ENCODE data around the gene CTDSPL. TPM values are rescaled to one million over a fixed set of nuclear protein-coding genes. Genes with fewer than 3 reads are reported as not detected.
"Not testable (repeated sequence)": the region's sequence is repeated elsewhere in the genome, so short reads cannot be mapped to it uniquely, and the experiment has no call there.

Gene CTDSPL
- 100 to 1,000 TPM in 3 of 4 donors, 10 to 100 TPM in 1; 78.9 to 130 (median 111) TPM for total RNA-seq

- H3K9me3 ChIP-seq: no peaks in the 10 kb centered on the region
- TF ChIP-seq EP300 (IDR thresholded peaks at IDR 0.05) (no peak), POLR2A (IDR thresholded peaks at IDR 0.05) (no peak), POLR2AphosphoS5 (IDR thresholded peaks at IDR 0.05) (no peak), CTCF (IDR thresholded peaks at IDR 0.05) (no peak)
- peak within 1 kb of the TSS; percentile 72 for H3K4me3 ChIP-seq
- no peak for DNase-seq (ENCODE audit: low spot score in 2 of 2)
- no peaks in the 10 kb centered on the region for H3K27me3 ChIP-seq
- peak within 1 kb of the TSS; percentile 89 for H3K27ac ChIP-seq
- peaks cover 67% of the 10 kb centered on the region for H3K4me1 ChIP-seq
- 0% methylated on average over 2 of the region's 57 CpGs for WGBS
- H3K36me3 ChIP-seq: no peaks in the 10 kb centered on the region
Observed at GRCh38 chr3:37861620-37862041, at the start of gene CTDSPL. Gene CTDSPL (plus strand): TSS chr3:37861880. CDS start chr3:37862200, 320 bp downstream.

- Histone ChIP-seq H3K27me3 (no peaks in the 10 kb centered on the region), H3K9me3 (no peaks in the 10 kb centered on the region), H3K36me3 (peaks cover 27% of the 10 kb centered on the region), H3K27ac (no peak overlapping the region), H3K4me1 (no peaks in the 10 kb centered on the region), H3K4me3 (no peak overlapping the region)
- TF ChIP-seq POLR2A (IDR thresholded peaks at IDR 0.05): no peak
- TF ChIP-seq CTCF (IDR thresholded peaks at IDR 0.05): no peak
- no peak for TF ChIP-seq EP300 (IDR thresholded peaks at IDR 0.05)
- TF ChIP-seq POLR2AphosphoS5 (IDR thresholded peaks at IDR 0.05): no peak
- WGBS: 85% methylated on average over 4 of the region's 4 CpGs
- no peak for DNase-seq (ENCODE audit: low spot score in 2 of 2)
Observed at GRCh38 chr3:37812499-37812896, 49.2 kb upstream of the CTDSPL start.

GRCh38 chr3:37813403-37813802 lies 48.3 kb upstream of the CTDSPL start:
- H3K27me3 ChIP-seq: no peaks in the 10 kb centered on the region
- peaks cover 20% of the 10 kb centered on the region for H3K36me3 ChIP-seq
- no peak overlapping the region for H3K27ac ChIP-seq
- TF ChIP-seq CTCF (IDR thresholded peaks at IDR 0.05) (no peak), POLR2AphosphoS5 (IDR thresholded peaks at IDR 0.05) (no peak), EP300 (IDR thresholded peaks at IDR 0.05) (no peak), POLR2A (IDR thresholded peaks at IDR 0.05) (no peak)
- no peaks in the 10 kb centered on the region for H3K9me3 ChIP-seq
- H3K4me1 ChIP-seq: no peaks in the 10 kb centered on the region
- no peak for DNase-seq (ENCODE audit: low spot score in 2 of 2)
- H3K4me3 ChIP-seq: no peak overlapping the region
- 61% methylated on average over 1 of the region's 1 CpG for WGBS

GRCh38 chr3:37814547-37814946 lies 47.1 kb upstream of the CTDSPL start:
- no peak for DNase-seq (ENCODE audit: low spot score in 2 of 2)
- no peaks in the 10 kb centered on the region for H3K4me1 ChIP-seq
- no peaks in the 10 kb centered on the region for H3K9me3 ChIP-seq
- no peak overlapping the region for H3K4me3 ChIP-seq
- H3K36me3 ChIP-seq: peaks cover 16% of the 10 kb centered on the region
- no peak overlapping the region for H3K27ac ChIP-seq
- WGBS: 97% methylated on average over 2 of the region's 2 CpGs
- no peak for TF ChIP-seq POLR2AphosphoS5 (IDR thresholded peaks at IDR 0.05)
- TF ChIP-seq CTCF (IDR thresholded peaks at IDR 0.05): no peak
- H3K27me3 ChIP-seq: no peaks in the 10 kb centered on the region

DNA sequence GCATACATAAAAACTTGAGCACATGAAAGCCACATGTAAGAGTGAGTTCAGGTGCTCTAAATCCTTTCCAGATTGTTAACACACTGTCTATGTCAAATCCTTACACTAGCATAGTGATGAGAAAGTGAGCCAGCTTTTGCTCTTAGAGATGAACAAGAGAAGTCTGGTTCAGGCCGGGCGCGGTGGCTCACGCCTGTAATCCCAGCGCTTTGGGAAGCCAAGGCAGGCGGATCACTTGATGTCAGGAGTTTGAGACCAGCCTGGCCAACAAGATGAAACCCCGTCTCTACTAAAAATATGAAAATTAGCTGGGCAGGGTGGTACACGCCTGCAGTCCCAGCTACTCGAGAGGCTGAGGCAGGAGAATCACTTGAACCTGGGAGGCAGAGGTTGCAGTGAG lies 46.5 kb upstream of the CTDSPL start:
- 93% methylated on average over 9 of the region's 9 CpGs for WGBS
- not testable (repeated sequence) for DNase-seq (ENCODE audit: low spot score in 2 of 2); H3K27ac ChIP-seq; H3K4me1 ChIP-seq; H3K9me3 ChIP-seq; H3K27me3 ChIP-seq; H3K4me3 ChIP-seq
- peaks cover 18% of the 10 kb centered on the region for H3K36me3 ChIP-seq

DNA sequence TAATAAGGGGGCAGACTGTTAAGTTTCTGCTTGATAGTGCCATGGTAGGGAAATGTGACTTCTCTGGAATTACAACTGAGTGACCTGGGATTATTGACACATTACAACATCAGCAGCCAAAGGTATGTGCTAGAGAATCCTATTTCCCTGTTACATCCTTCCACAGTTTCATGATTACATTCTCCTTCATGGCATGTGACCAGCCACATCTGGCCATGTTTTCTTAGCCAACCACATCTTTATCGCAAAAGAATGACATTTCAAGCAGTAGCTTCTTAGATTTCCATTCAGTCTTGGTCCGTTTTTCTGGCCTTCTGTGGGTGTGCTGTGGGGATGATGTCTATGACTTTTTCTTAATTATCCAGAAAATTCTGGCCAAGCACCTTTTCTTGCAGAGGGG lies 45.4 kb upstream of the CTDSPL start:
- 86% methylated on average over 2 of the region's 2 CpGs for WGBS
- no peaks in the 10 kb centered on the region for H3K4me1 ChIP-seq
- no peaks in the 10 kb centered on the region for H3K27me3 ChIP-seq
- no peak overlapping the region for H3K4me3 ChIP-seq
- TF ChIP-seq EP300 (IDR thresholded peaks at IDR 0.05) (no peak), POLR2AphosphoS5 (IDR thresholded peaks at IDR 0.05) (no peak), CTCF (IDR thresholded peaks at IDR 0.05) (no peak), POLR2A (IDR thresholded peaks at IDR 0.05) (no peak)
- no peaks in the 10 kb centered on the region for H3K9me3 ChIP-seq
- H3K27ac ChIP-seq: no peak overlapping the region
- no peak for DNase-seq (ENCODE audit: low spot score in 2 of 2)
- peaks cover 15% of the 10 kb centered on the region for H3K36me3 ChIP-seq

Measured in suprapubic skin (tissue), 4 donors.